ENCODE measurements around the gene CD4. TPM values are rescaled to one million over a fixed set of nuclear protein-coding genes. Genes with fewer than 3 reads are reported as not detected.

The CD4 gene
- total RNA-seq, 4 donors from 2014 or later: 1.00 to 7.9 (median 2.8) TPM

- no peaks in the 10 kb centered on the region for H3K9me3 ChIP-seq
- TF ChIP-seq POLR2A (IDR thresholded peaks at IDR 0.05) (no peak), POLR2AphosphoS5 (IDR thresholded peaks at IDR 0.05) (no peak), EP300 (IDR thresholded peaks at IDR 0.05; ENCODE audit: low read depth) (no peak)
- TF ChIP-seq, protein P1, sequence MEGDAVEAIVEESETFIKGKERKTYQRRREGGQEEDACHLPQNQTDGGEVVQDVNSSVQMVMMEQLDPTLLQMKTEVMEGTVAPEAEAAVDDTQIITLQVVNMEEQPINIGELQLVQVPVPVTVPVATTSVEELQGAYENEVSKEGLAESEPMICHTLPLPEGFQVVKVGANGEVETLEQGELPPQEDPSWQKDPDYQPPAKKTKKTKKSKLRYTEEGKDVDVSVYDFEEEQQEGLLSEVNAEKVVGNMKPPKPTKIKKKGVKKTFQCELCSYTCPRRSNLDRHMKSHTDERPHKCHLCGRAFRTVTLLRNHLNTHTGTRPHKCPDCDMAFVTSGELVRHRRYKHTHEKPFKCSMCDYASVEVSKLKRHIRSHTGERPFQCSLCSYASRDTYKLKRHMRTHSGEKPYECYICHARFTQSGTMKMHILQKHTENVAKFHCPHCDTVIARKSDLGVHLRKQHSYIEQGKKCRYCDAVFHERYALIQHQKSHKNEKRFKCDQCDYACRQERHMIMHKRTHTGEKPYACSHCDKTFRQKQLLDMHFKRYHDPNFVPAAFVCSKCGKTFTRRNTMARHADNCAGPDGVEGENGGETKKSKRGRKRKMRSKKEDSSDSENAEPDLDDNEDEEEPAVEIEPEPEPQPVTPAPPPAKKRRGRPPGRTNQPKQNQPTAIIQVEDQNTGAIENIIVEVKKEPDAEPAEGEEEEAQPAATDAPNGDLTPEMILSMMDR (IDR thresholded peaks at IDR 0.05): no peak
- intact Hi-C loops (cut with DNase I; ENCODE audit: low total_unique reads) (no loop called here), in situ Hi-C loops (cut with MboI; ENCODE audit: low pct_ligation_motif_present in 1 of 4, low pct_unique_long_range_greater_than_20kb in 1 of 4, low sequenced_read_pairs in 3 of 4) (loop anchor here in 2 of 4 donors (25.0 kb wide), 1 partner anchor 97 kb away; no protein-coding TSS in a partner anchor)
- 40 to 53% methylated on average over 1 of the region's 1 CpG for WGBS, 2 donors (ENCODE audit: low coverage in 1 of 2)
- DNase-seq: no peak
- H3K36me3 ChIP-seq: no peaks in the 10 kb centered on the region
- H3K27me3 ChIP-seq: peaks cover 13% of the 10 kb centered on the region
- H3K27ac ChIP-seq: no peak overlapping the region
- no peak overlapping the region for H3K4me3 ChIP-seq
- H3K4me1 ChIP-seq: peaks cover 0 to 7% (median 5%) of the 10 kb centered on the region in 4 donors
These were observed 44.9 kb downstream of the CD4 start for GRCh38 chr12:6834254-6834653.

GRCh38 chr12:6834873-6835272, 45.5 kb downstream of the CD4 start:
- no peaks in the 10 kb centered on the region for H3K9me3 ChIP-seq
- in situ Hi-C loops (cut with MboI; ENCODE audit: low pct_ligation_motif_present in 1 of 4, low pct_unique_long_range_greater_than_20kb in 1 of 4, low sequenced_read_pairs in 3 of 4) (loop anchor here in 2 of 4 donors (25.0 kb wide), 1 partner anchor 98 kb away; no protein-coding TSS in a partner anchor), intact Hi-C loops (cut with DNase I; ENCODE audit: low total_unique reads) (no loop called here)
- H3K4me1 ChIP-seq: peaks cover 0 to 1% (median 0%) of the 10 kb centered on the region in 4 donors
- no peak for DNase-seq
- 61 to 69% methylated on average over 4 to 5 of the region's 5 CpGs for WGBS, 2 donors (ENCODE audit: low coverage in 1 of 2)
- TF ChIP-seq EP300 (IDR thresholded peaks at IDR 0.05; ENCODE audit: low read depth) (no peak), POLR2AphosphoS5 (IDR thresholded peaks at IDR 0.05) (no peak), POLR2A (IDR thresholded peaks at IDR 0.05) (no peak)
- TF ChIP-seq, protein P1 (IDR thresholded peaks at IDR 0.05): no peak
- no peaks in the 10 kb centered on the region for H3K36me3 ChIP-seq
- no peak overlapping the region for H3K4me3 ChIP-seq
- peaks cover 7% of the 10 kb centered on the region for H3K27me3 ChIP-seq
- no peak overlapping the region for H3K27ac ChIP-seq

DNA sequence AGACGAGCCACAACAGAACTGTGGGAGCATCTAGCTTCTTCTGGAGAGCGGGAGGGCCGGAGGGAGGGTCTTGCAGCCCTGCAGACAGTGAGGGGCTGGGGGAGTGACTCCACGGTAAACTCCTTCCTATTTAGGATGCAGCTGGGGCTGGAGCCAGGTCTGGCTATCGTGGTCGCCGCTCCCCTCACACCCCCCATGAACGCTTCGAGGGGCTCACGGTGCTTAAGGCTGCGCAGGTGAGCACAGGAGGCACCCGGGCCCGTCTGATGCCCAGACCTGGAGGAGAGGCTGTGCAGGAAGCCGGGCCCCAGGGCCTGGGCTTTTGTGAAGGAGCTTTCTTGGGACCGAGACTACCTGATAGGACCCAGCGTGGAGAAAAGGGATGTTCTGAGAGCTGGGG, 47.5 kb downstream of the CD4 start:
- 86 to 100% methylated on average over 1 to 16 of the region's 16 CpGs for WGBS, 2 donors (ENCODE audit: low coverage in 1 of 2)
- in situ Hi-C loops (cut with MboI; ENCODE audit: low pct_ligation_motif_present in 1 of 4, low pct_unique_long_range_greater_than_20kb in 1 of 4, low sequenced_read_pairs in 3 of 4): loop anchor here in 2 of 4 donors (25.0 kb wide), 1 partner anchor 100 kb away; no protein-coding TSS in a partner anchor
- Histone ChIP-seq H3K4me1 (no peaks in the 10 kb centered on the region), H3K27me3 (no peaks in the 10 kb centered on the region), H3K4me3 (no peak overlapping the region), H3K27ac (no peak overlapping the region), H3K36me3 (no peaks in the 10 kb centered on the region), H3K9me3 (no peaks in the 10 kb centered on the region)
- DNase-seq: no peak
- TF ChIP-seq POLR2AphosphoS5 (IDR thresholded peaks at IDR 0.05): no peak
- no peak for TF ChIP-seq POLR2A (IDR thresholded peaks at IDR 0.05)
- no peak for TF ChIP-seq EP300 (IDR thresholded peaks at IDR 0.05; ENCODE audit: low read depth)
- TF ChIP-seq, protein P1 (IDR thresholded peaks at IDR 0.05): no peak
- intact Hi-C loops (cut with DNase I; ENCODE audit: low total_unique reads): no loop called here

- intact Hi-C loops (cut with DNase I; ENCODE audit: low total_unique reads) (no loop called here), in situ Hi-C loops (cut with MboI; ENCODE audit: low pct_ligation_motif_present in 1 of 4, low pct_unique_long_range_greater_than_20kb in 1 of 4, low sequenced_read_pairs in 3 of 4) (loop anchor here in 2 of 4 donors (25.0 kb wide), 1 partner anchor 100 kb away; no protein-coding TSS in a partner anchor)
- Histone ChIP-seq H3K36me3 (no peaks in the 10 kb centered on the region), H3K27me3 (no peaks in the 10 kb centered on the region), H3K4me3 (no peak overlapping the region), H3K9me3 (no peaks in the 10 kb centered on the region), H3K27ac (no peak overlapping the region), H3K4me1 (no peaks in the 10 kb centered on the region)
- no peak for DNase-seq
- TF ChIP-seq EP300 (IDR thresholded peaks at IDR 0.05; ENCODE audit: low read depth) (no peak), POLR2AphosphoS5 (IDR thresholded peaks at IDR 0.05) (no peak), POLR2A (IDR thresholded peaks at IDR 0.05) (no peak)
- TF ChIP-seq, protein P1 (IDR thresholded peaks at IDR 0.05): no peak
- WGBS, 2 donors (ENCODE audit: low coverage in 1 of 2): 90% methylated on average over 26 of the region's 26 CpGs; no CpG with 5 or more reads in 1 of the 2 donors
These were observed 48.2 kb downstream of the CD4 start for GRCh38 chr12:6837370-6838060.
